Neural crest cell (in vitro differentiated cells): ENCODE results near the gene SLC26A8. TPM values are rescaled to one million over a fixed set of nuclear protein-coding genes. Genes with fewer than 3 reads are reported as not detected.

Experiments used
- DNase-seq: peaks from one replicate; pipeline ENCODE4 v3.0.0; 2021; ENCODE audit warnings: low read depth, mixed read lengths, low spot score
- H3K27ac Mint-ChIP-seq: one replicate; pipeline ENCODE4 v1.8.0; 2021; ENCODE audit warnings: mild to moderate bottlenecking, mixed read lengths; ENCODE audit not compliant: unreplicated experiment
- H3K27me3 Mint-ChIP-seq: 2 replicates; pipeline ENCODE4 v1.8.0; 2021; ENCODE audit warnings: low read depth, mild to moderate bottlenecking, mixed read lengths
- H3K36me3 Mint-ChIP-seq: 2 replicates; pipeline ENCODE4 v1.8.0; 2021; ENCODE audit warnings: low read depth, mild to moderate bottlenecking, mixed read lengths
- H3K4me1 Mint-ChIP-seq: 2 replicates; pipeline ENCODE4 v1.8.0; 2021; ENCODE audit warnings: mixed read lengths
- H3K4me3 Mint-ChIP-seq: one replicate; pipeline ENCODE4 v1.8.0; 2021; ENCODE audit warnings: mild to moderate bottlenecking, mixed read lengths
- H3K9me3 Mint-ChIP-seq: 2 replicates; pipeline ENCODE4 v1.8.0; 2021; ENCODE audit warnings: mixed read lengths
- total RNA-seq: library from RNA; stranded (reverse); gene quantifications from 2 replicates; pipeline ENCODE4 v1.2.1, GENCODE V29; 2021
- TF ChIP-seq, protein P1 (sequence below): fragments of 200-600 bp; sonication (generic); conservative IDR thresholded peaks from 2 replicates; pipeline ENCODE4 v1.5.0; 2021; ENCODE audit warnings: antibody characterized with exemption, mild to moderate bottlenecking

Gene SLC26A8
- total RNA-seq, 1 donor from 2014 or later: 0.33 TPM

DNA sequence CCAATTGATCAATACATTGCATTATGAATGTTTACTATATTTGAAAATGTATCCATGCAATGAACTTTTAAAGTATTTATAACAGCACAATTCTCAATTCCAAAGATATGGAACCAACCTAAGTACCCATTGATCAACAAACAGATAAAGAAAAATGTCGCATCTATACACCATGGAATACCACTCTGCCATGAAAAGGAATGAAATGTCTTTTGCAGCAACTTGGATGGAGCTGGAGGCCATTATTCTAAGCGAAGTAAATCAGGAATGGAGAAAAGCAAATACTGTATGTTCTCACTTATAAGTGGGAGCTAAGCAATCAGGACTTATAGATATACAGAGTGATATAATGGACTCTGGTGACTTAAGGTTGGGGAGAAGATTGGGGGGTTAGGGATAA, 126.4 kb downstream of the SLC26A8 start:
- H3K27me3 Mint-ChIP-seq: no peaks in the 10 kb centered on the region
- H3K36me3 Mint-ChIP-seq: peaks cover 29% of the 10 kb centered on the region
- no peak for DNase-seq
- peaks cover 28% of the 10 kb centered on the region for H3K4me1 Mint-ChIP-seq
- H3K9me3 Mint-ChIP-seq: peaks cover 3% of the 10 kb centered on the region
- no peak overlapping the region for H3K27ac Mint-ChIP-seq
- TF ChIP-seq, protein P1, sequence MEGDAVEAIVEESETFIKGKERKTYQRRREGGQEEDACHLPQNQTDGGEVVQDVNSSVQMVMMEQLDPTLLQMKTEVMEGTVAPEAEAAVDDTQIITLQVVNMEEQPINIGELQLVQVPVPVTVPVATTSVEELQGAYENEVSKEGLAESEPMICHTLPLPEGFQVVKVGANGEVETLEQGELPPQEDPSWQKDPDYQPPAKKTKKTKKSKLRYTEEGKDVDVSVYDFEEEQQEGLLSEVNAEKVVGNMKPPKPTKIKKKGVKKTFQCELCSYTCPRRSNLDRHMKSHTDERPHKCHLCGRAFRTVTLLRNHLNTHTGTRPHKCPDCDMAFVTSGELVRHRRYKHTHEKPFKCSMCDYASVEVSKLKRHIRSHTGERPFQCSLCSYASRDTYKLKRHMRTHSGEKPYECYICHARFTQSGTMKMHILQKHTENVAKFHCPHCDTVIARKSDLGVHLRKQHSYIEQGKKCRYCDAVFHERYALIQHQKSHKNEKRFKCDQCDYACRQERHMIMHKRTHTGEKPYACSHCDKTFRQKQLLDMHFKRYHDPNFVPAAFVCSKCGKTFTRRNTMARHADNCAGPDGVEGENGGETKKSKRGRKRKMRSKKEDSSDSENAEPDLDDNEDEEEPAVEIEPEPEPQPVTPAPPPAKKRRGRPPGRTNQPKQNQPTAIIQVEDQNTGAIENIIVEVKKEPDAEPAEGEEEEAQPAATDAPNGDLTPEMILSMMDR: no peak
- H3K4me3 Mint-ChIP-seq: no peak overlapping the region

- no peak for DNase-seq
- Mint-ChIP-seq H3K36me3 (peaks cover 30% of the 10 kb centered on the region), H3K4me1 (peaks cover 28% of the 10 kb centered on the region), H3K9me3 (peaks cover 3% of the 10 kb centered on the region), H3K4me3 (no peak overlapping the region), H3K27ac (no peak overlapping the region), H3K27me3 (no peaks in the 10 kb centered on the region)
- TF ChIP-seq, protein P1: no peak
These were observed 127.0 kb downstream of the SLC26A8 start for GRCh38 chr6:35897486-35897885.

GRCh38 chr6:35897036-35897435, 127.4 kb downstream of the SLC26A8 start:
- Mint-ChIP-seq H3K27me3 (no peaks in the 10 kb centered on the region), H3K36me3 (peaks cover 30% of the 10 kb centered on the region), H3K4me3 (no peak overlapping the region)

DNA sequence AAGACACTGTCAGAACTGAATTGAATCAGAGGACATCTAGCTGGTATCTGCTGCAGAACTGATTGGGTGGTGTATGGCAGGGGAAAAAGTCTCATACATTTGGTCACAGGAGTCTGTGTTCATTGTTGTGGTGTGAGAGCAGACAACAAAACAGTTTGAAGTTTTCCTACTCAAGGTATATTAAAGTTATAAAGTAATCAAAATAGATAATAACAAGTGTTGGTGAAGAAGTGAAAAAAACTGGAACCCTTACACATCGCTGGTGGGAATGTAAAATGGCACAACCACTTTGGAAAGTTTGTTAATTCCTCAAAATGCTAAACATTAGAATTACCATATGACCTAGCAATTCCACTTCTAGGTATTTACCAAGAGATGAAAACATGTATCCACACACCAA, 128.2 kb downstream of the SLC26A8 start:
- no peaks in the 10 kb centered on the region for H3K27me3 Mint-ChIP-seq
- TF ChIP-seq, protein P1: no peak
- H3K27ac Mint-ChIP-seq: no peak overlapping the region
- H3K4me3 Mint-ChIP-seq: no peak overlapping the region
- H3K9me3 Mint-ChIP-seq: peaks cover 3% of the 10 kb centered on the region
- peaks cover 30% of the 10 kb centered on the region for H3K36me3 Mint-ChIP-seq
- no peak for DNase-seq
- peaks cover 28% of the 10 kb centered on the region for H3K4me1 Mint-ChIP-seq

More at GRCh38 chr6:35897036-35897435, 127.4 kb downstream of the SLC26A8 start:
- H3K4me1 Mint-ChIP-seq: peaks cover 28% of the 10 kb centered on the region
- TF ChIP-seq, protein P1: no peak
- no peak overlapping the region for H3K27ac Mint-ChIP-seq
- DNase-seq: no peak
- peaks cover 3% of the 10 kb centered on the region for H3K9me3 Mint-ChIP-seq

DNA sequence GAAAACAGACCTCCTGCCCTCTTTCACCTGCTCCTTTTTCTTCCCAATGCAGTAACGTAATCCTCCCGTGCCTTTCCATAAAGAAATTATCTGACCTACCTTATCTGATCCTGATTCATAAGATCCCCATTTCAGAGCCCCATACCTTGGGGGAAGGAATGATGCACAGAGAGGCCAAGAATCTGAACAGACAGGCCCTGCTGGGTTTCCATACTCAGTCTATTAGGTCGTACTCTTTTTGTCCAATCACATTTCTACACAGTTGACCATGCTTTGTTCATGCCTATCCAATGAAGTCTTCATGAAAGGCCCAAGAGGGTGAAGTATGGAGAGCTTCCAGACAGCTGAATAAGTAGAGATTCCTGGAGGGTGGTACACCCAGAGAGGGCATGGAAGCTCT, 128.9 kb downstream of the SLC26A8 start:
- peaks cover 29% of the 10 kb centered on the region for H3K36me3 Mint-ChIP-seq
- H3K27me3 Mint-ChIP-seq: no peaks in the 10 kb centered on the region
- DNase-seq: no peak
- no peak overlapping the region for H3K4me3 Mint-ChIP-seq
- no peak overlapping the region for H3K27ac Mint-ChIP-seq
- TF ChIP-seq, protein P1: no peak
- peaks cover 28% of the 10 kb centered on the region for H3K4me1 Mint-ChIP-seq
- H3K9me3 Mint-ChIP-seq: peaks cover 3% of the 10 kb centered on the region

GRCh38 chr6:35894776-35895175, 129.7 kb downstream of the SLC26A8 start:
- Mint-ChIP-seq H3K4me1 (peaks cover 28% of the 10 kb centered on the region), H3K9me3 (peaks cover 3% of the 10 kb centered on the region), H3K36me3 (peaks cover 25% of the 10 kb centered on the region), H3K27ac (no peak overlapping the region), H3K4me3 (no peak overlapping the region), H3K27me3 (no peaks in the 10 kb centered on the region)
- TF ChIP-seq, protein P1: no peak
- no peak for DNase-seq
